GM21423 (cell line): Measurements from ENCODE around the gene DGCR6.
"Not testable (repeated sequence)": the region's sequence is repeated elsewhere in the genome, so short reads cannot be mapped to it uniquely, and the experiment has no call there.

ENCODE experiments used
- ATAC-seq: cut with Tn5 transposase; IDR thresholded peaks from one replicate; pipeline ENCODE4 v1.9.1; 2021; ENCODE audit warnings: mild to moderate bottlenecking, moderate library complexity; ENCODE audit not compliant: unreplicated experiment

DGCR6 gene

GRCh38 chr22:18929459-18929858 is 23.3 kb downstream of the DGCR6 start:
- no peak for ATAC-seq

GRCh38 chr22:18931905-18932652 is 26.0 kb downstream of the DGCR6 start:
- ATAC-seq: no peak

GRCh38 chr22:18933914-18934313 is 27.8 kb downstream of the DGCR6 start:
- no peak for ATAC-seq

GRCh38 chr22:18934688-18935087 is 28.6 kb downstream of the DGCR6 start:
- ATAC-seq: not testable (repeated sequence)

- ATAC-seq: no peak
These were observed 29.9 kb downstream of the DGCR6 start, which contains the start of gene PRODH for GRCh38 chr22:18935889-18936529. Gene PRODH (minus strand): TSS chr22:18936293. CDS start chr22:18936287, 6 bp downstream.

GRCh38 chr22:18938691-18939090 is 32.6 kb downstream of the DGCR6 start:
- not testable (repeated sequence) for ATAC-seq

- not testable (repeated sequence) for ATAC-seq
These were observed 41.0 kb downstream of the DGCR6 start for GRCh38 chr22:18947105-18947504.

- no peak for ATAC-seq
These were observed 41.8 kb downstream of the DGCR6 start for GRCh38 chr22:18947905-18948304.

GRCh38 chr22:18950141-18950540 is 44.0 kb downstream of the DGCR6 start:
- ATAC-seq: no peak

GRCh38 chr22:18952022-18952421 is 45.9 kb downstream of the DGCR6 start:
- ATAC-seq: no peak

GRCh38 chr22:18953128-18953527 is 47.0 kb downstream of the DGCR6 start:
- not testable (repeated sequence) for ATAC-seq

- peak; percentile 63 for ATAC-seq
These were observed 48.3 kb downstream of the DGCR6 start for GRCh38 chr22:18954303-18954989.

- no peak for ATAC-seq
These were observed 49.0 kb downstream of the DGCR6 start for GRCh38 chr22:18954990-18955571.

GRCh38 chr22:18955696-18956095 is 49.6 kb downstream of the DGCR6 start:
- ATAC-seq: no peak

GRCh38 chr22:18956121-18956895 is 50.2 kb downstream of the DGCR6 start:
- ATAC-seq: not testable (repeated sequence)

GRCh38 chr22:18956956-18957355 is 50.8 kb downstream of the DGCR6 start:
- not testable (repeated sequence) for ATAC-seq

GRCh38 chr22:18957621-18958320 is 51.7 kb downstream of the DGCR6 start:
- ATAC-seq: not testable (repeated sequence)

GRCh38 chr22:18958321-18958705 is 52.2 kb downstream of the DGCR6 start:
- not testable (repeated sequence) for ATAC-seq

GRCh38 chr22:18958738-18959137 is 52.6 kb downstream of the DGCR6 start:
- ATAC-seq: not testable (repeated sequence)

GRCh38 chr22:18959266-18959665 is 53.1 kb downstream of the DGCR6 start:
- ATAC-seq: not testable (repeated sequence)
